ENCODE results near the gene CDH4.
"Not testable (repeated sequence)": the region's sequence is repeated elsewhere in the genome, so short reads cannot be mapped to it uniquely, and the experiment has no call there.

The CDH4 gene

DNA sequence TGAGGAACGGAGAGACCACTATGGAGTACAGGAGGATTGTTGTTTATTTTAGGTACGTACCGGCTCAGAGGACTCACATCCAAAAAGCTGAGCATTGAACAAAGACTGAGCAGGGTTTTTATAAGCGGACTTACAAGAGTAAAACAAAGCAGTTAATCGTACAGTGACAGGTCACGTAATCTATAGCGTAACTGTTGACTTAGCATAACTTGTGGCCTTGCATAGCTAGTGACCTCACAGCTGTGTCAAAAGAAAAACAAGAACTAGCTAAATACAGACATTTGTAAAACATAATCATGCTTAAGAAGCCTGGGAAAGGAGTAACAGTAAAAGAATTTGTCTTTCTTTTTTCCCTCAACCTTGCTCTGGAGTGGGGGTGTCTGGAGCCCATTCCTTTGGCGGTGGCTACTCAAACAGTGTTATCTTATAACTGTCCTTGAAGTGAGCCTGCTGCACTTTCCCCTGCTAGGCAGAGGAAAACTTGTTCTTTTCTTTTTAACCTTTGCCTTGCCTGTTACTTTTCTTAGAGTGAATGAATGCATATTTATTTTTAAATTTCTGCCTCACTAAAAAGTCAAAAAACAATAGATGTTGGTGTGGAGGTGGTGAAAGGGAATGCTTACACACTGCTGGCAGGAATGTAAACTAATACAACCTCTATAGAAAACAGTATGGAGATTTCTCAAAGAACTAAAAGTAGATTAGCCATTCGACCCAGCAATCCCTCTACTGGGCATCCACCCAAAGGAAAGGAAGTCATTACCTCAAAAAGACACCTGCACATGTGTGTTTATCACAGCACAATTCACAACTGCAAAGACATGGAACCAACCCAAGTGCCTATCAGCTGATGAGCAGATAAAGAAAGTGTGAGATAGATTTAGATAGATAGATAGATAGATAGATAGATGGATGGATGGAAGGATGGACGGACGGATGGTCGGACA lies 704.6 kb downstream of the CDH4 start:
- no peak for DNase-seq (ENCODE audit: extremely low read depth in 1 of 2, low read depth in 1 of 2)

DNA sequence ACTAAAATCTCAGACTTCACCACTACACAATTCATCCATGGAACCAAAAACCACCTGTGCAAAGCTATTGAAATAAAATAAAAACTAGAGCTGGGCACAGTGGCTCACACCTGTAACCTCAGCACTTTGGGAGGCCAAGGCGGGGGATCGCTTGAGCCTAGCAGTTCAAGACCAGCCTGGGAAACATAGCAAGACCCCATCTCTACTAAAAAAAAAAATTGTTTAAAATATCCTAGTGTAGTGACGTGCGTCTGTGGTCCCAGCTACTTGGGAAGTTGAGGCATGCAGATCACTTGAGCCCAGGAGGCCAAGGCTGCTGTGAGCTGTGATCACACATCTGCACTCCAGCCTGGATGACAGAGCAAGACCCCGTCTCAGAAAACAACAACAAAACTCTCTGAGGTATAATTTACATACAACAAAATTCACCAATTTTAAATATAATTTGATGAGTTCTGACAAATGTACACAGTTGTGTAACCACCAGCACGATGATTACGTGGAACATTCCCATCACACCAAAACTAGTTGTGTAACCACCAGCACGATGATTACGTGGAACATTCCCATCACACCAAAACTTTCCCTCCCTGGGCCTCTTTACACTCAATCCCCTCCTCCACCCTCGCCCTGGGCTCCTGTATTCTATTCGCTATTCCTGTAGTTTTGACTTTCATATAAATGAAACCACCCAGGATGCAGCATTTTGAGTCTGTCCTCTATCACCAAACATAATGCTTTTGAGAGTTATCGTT lies 706.1 kb downstream of the CDH4 start:
- no peak for DNase-seq (ENCODE audit: extremely low read depth in 1 of 2, low read depth in 1 of 2)

DNA sequence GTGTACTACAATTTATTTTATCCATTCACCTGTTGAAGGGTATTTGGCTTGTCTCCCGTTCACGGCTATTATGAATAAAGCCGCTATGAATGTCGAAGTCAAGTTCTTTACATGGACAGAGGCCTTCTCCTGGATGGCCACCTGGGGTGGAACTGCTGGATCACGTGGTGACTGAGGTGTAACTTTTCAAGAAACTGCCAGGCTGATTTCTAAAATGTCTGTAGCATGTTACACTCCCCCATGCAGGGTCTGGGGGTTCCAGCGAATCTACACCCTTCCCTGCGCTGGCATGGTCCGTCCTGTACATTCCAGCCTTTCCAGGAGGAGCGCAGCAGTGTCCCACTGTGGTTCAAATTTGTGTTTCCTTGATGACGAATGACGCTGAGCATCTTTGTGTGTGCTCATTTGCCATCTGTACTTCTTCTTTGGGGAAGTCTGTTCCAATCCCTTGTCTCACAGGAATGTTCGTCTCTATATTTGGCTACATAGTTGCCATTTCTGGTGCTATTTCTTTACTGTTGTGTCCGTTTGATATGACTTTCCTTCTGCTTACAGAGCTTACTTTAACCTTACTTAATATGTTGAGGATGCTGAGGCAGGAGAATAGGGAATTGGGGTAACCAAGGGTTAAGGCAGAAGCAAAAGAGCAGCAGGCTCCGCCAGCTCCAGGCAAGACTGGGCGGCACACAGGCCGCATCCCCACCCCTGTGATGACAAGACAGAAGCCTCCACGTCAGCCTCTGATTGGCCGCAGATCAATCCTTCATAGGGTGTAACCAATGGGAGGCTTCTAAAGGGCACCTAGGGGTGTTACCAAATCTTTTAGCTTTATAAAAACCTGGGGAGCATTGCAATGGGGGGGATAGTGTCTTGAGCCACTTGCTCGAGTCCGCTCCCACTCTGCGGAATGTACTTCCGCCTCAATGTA lies 707.0 kb downstream of the CDH4 start:
- no peak for DNase-seq (ENCODE audit: extremely low read depth in 1 of 2, low read depth in 1 of 2)

DNA sequence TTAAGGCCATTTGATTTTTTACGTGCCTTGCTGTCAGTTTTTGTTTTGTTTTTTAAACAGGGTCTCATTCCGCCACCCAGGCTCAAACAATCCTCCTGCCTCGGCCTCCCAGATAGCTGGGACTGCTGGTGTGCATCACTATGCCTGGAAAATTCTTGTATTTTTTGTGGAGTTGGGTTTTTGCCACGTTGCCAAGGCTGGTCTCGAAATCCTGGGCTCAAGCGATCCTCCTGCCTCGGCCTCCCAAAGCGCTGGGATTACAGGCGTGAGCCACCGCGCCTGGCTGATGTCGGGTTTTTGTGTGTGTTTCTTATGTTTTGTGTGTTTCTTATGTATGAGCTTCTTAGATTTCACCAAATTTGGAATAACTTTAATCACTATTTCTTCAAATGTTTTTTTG lies 708.8 kb downstream of the CDH4 start:
- DNase-seq (ENCODE audit: extremely low read depth in 1 of 2, low read depth in 1 of 2): no peak

DNA sequence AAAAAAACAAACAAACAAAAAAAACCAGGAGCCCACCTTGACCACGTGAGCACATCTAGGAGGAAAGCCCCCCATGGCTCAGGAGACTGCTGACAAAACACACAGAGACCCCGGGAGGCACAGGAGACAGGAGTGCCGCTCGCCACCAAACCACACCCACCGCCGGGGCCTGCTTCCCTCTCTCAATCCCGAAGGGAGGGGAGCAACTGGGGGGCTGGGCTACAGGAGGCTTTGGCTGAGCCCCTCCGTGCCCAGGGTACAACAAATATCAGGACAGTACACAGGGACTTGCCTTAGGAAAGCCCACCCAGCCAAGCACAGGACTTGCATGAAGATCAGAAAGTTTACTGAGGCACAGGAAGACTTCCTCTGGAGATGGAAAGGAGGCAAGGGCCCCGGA lies 711.1 kb downstream of the CDH4 start:
- DNase-seq (ENCODE audit: extremely low read depth in 1 of 2, low read depth in 1 of 2): no peak

DNA sequence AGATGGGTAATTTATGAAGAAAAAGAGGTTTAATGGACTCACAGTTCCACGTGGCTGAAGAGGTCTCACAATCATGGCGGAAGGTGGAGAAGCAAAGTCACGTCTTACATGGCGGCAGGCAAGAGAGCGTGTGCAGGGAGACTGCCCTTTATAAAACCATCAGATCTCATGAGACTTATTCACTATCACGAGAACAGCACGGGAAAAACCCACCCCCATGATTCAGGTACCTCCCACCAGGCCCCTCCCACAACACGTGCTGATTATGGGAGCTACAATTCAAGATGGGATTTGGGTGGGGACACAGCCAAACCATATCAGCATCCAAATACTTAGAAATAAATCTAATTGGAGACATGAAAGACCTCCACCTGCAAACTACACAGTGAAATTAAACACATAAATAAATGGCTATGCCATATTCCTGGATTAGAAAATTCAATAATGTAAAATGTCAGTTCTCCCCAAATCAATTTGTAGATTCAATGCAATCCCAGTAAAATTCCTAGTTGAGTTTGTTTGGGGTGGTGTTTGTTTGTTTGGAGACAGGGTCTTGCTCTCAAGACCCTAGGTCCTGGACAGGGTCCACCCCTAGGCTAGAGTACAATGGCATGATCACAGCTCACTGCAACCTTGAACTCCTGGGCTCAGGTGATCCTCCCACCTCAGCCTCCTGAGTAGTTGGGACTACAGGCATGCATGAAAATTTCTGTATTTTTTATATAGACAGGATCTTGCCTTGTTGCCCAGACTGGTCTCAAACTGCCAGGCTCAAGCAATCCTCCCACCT lies 712.0 kb downstream of the CDH4 start:
- DNase-seq (ENCODE audit: extremely low read depth in 1 of 2, low read depth in 1 of 2): no peak

DNA sequence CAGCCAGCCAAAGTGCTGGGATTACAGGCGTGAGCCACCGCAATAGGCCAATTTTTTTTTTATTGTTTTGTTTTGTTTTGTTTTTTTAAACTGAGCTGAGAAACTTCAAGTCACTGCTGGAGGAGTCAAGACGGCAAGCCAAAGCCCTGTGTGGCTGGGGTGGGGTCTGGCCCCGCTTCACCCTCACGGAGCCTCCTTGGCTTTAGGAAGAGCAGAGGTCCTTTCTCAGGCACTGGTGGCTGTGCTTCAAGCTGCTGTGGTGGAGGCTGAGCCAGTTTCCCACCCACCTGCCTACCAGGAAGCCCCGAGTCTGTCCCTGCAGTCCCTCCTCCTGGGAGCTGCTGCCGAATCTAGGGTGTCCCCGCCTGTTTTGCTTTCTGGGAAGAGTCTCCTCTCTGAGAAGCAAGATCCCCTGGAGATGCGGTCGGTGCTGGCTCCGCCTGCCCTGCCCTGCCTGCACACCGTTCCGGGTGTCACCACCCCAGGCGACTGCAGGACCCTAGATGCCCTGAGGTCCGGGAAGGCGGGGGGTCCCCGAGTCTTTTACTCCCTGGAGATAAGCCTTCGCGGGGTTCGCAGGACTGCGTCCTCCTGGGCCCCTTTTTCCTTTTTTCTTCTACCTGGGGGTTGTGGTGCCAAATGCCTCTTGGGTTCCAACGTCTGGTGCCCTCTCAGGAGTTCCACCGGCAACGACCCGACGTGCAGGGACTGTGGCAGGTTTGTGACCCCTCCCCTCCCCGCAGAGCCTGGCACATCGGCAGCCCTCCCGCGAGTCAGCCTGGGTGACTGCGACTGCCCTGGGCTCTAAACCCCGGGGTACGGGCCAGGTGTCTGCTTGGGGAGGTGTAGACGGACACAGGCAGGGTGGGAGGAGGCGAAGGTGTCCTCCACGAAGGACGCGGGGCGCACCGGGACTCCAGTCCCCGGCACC lies 712.9 kb downstream of the CDH4 start:
- no peak for DNase-seq (ENCODE audit: extremely low read depth in 1 of 2, low read depth in 1 of 2)

DNA sequence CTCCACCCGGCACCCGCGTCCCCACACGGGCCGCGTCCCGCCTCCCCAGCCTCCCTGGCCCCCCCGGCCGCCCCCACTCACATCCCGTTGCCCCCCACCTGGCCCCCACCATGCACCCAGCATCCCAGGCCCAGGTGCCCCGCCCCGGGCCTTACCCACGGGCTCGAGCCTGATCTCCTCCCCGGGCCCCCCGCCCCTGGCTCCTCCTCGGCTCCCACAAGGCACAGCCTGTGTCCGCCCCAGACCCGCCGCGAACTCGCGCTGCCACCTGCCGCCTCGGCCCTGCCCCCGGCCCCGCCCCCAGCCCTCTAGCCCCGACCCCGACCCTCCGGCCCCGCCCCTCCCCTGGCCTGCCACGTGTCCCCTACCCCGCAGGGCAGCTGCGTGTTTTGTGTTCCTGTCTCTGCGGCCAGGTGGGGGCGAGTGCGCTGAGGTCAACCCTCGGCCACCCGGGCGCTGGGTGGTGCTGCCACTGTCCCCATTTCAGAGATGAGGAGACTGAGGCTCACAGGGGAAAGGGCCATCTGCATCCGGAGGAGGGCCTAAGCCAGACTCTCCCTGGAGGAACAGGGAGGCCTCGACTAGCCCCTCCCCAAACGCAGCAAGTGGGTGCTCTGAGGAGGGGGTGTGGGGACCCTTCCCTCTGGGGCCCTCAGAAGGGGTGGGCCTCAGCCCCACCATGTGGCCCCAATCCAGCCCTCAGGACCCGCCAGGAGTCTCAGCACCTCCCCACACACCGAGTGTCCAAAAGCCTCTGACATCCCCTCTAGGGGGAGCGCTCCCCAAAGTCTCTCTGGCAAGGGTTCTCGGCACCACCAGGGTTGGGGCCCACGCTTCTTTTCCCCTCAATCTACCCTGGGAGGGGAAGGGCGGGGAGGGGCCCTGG lies 713.8 kb downstream of the CDH4 start:
- DNase-seq (ENCODE audit: extremely low read depth in 1 of 2, low read depth in 1 of 2): no peak

DNA sequence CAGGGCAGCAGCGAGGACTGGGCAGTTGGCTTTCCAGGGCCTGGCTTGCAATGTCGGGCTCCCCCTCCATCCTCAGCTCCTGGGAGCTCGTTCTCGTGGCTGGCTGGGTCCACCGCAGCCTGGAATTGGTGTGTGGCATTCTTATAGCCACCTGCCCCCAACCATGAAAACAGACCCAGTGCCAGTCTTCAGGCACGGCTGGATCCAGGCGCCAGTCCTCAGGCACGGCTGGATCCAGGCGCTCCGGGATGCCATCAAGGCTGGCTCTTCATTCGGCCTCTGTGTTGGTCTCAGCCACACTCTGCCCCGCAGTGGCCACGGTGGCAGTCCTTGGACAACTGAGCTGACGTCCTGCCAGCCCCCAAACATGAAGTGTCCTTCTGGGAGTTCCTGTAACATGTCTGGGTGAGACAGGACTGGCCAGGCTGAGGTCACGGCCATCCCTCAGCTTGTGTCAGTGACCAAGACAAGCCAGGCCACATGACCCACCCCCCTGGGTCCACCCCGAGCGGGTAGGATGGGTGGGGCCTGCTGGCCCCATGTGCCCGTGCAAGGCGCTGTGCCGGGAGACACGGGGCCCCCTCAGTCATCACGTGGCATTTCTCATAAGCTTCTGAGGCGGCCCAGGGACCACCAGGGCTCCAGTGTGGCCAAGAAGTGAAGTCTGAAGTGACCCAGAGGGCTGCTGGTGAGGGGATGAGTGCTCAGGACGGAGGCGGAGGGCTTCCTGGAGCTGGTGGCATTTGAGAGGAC lies 714.6 kb downstream of the CDH4 start:
- DNase-seq (ENCODE audit: extremely low read depth in 1 of 2, low read depth in 1 of 2): no peak

DNA sequence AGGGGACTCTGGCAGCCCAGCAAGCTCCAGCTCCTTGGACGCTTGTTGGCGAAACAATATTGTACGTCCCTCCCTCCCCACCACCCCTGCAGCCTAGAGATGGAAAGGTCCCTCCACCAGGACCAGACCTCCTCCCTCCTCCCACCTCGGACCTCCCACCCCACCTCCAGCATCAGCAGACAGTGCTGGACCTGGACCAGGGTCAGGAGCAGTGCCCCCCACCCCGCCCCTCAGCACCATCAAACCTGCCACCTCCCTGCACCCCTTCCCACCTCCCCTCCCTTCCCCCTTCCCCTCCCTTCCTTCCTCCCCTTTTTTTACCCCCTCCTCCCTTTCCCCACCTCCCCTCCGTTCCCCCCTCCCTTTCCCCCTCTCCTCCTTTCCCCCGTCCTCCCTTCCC lies 715.2 kb downstream of the CDH4 start:
- DNase-seq (ENCODE audit: extremely low read depth in 1 of 2, low read depth in 1 of 2): no peak

DNA sequence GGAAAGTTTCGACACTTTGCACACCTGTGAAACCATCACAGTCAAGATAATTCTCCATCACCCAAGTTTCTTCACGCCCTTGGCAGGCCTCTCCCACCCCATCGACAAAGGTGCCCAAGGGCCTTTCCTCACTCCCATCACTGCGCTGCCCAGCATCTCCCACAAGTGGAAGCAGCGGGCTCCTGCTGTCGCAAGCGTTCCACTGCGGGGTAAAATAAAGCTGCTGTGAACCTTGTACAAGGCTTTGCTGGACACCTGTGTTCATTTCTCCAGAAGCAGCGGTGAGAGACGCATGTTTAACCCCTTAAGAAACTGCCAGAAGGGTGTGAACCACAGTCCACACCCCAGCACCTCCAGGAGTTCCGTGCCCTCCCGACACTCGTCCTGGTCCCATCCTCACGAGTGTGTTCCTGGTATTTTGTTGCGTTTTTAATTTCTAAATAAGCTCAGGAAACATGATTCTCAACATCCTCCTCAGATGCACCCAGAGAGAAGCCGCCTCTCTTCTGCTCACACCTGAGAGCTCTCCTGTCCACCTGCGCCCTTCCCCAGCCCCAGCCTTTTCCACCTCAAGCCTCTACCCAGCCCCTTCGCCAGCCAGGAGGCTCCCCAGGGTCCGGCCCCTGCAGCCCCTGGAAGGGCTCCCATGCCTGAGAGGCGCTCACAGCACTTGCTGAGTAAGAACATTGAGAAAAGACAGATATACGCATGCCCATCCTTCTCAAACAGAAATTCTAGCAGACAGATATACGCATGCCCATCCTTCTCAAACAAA lies 716.2 kb downstream of the CDH4 start:
- DNase-seq (ENCODE audit: extremely low read depth in 1 of 2, low read depth in 1 of 2): no peak

DNA sequence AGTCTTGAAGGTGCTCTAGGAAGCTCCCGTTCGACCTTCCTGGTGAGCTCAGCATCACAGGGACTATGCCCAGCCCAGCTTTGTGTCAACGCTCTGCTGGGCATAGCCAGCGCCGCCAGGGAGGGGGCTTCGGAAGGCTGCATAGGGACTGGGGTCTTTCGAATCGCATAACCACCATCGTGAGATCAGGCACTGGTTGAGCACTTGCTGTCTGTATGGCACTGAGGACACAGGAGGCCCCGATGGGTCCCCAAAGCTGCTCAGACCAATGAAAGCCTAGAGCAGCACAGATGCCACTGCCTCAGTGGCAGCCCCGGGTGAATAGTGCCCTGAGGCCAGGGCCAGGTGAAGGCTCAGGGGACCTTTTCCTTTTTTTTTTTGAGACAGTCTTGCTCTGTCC lies 716.9 kb downstream of the CDH4 start:
- DNase-seq (ENCODE audit: extremely low read depth in 1 of 2, low read depth in 1 of 2): no peak

DNA sequence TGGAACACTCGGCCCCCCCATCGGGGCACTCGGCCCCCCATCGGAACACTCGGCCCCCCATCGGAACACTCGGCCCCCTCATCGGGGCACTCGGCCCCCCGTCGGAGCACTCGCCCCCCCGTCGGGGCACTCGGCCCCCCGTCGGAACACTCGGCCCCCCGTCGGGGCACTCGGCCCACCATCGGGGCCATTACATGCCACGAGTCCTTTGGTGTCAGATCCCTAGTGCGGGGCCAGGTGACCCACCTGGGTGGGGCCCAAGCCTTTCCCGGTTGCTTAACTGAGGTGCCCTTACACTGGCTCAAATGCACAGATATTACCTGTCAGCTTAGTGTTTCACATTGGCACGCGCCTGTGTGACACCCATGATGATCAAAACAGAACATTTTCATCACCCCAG lies 717.7 kb downstream of the CDH4 start:
- DNase-seq (ENCODE audit: extremely low read depth in 1 of 2, low read depth in 1 of 2): no peak

DNA sequence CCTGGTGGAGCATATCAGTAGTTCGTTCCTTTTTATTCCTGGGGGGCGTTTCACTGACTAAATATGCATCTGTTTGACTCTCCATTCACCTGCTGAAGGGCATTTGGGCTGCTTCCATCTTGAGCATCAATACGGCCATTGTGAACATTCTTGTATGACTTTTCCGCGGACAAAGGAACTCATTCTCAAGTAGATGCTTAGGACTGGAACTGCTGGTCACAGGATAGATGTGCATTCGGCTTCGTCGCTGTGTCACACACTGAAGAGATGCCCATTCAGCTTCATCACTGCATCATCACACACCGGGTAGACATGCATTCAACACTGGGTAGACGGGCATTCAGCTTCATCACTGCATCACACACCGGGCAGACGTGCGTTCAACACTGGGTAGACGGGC lies 718.3 kb downstream of the CDH4 start:
- DNase-seq (ENCODE audit: extremely low read depth in 1 of 2, low read depth in 1 of 2): no peak

DNA sequence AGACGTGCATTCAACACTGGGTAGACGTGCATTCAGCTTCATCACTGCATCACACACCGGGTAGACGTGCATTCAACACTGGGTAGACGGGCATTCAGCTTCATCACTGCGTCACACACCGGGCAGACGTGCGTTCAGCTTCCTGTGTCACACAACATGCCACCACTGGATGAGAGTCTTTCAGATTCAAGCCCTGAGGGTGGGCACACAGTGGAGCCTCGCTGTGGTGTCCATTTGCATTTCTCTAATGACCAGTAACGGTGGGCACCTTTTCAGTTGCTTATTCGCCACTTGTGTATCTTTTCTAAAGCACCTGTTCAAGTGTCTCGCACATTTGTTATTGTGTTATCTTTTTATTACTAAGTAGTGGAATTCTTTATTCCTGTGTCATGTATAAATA lies 719.5 kb downstream of the CDH4 start:
- not testable (repeated sequence) for DNase-seq (ENCODE audit: extremely low read depth in 1 of 2, low read depth in 1 of 2)

DNA sequence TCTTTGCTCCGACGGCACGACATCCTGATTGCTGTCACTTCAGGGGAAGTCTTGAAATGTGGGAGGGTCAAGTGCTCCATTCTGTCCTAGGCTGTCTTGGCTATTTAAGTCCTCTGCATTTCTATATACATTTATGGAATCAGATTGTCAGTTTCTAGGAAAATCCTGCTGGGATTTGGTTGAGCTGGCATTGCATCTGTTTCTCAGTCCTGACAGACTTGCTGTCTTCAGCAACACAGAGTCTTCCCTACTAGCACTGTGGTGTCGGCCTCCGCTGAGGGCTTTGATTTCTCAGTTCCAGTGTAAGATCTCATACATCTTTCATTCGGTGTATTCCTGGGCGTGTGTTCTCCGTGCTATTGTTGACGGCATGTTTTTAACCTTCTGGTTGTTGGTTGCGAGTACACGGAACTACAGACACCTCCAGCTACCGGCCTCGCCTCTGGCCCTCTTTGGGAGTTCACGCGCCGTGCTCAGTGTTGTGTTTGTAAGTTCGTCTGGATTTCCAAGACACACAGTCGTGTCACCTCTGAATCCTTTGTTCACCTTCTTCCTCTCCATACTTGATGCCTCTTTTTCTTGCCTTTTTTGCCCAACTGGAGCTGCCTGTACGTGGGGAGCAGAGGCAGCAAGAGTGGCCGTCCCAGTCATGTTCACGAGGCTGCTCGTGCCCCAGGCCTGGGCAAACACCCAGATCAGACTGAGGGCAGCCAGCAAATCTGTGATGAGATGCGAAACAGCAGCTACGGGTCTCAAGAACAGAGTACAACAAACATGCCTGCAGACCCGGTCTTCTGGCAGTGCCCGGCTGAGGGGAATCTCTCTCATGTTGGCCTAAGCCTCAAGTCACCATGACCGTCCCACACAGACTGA lies 720.8 kb downstream of the CDH4 start:
- no peak for DNase-seq (ENCODE audit: extremely low read depth in 1 of 2, low read depth in 1 of 2)

Measured in activated CD8-positive, alpha-beta memory T cell treated with anti-CD3 and anti-CD28 coated beads for 1 hour (primary cell).